Smooth muscle cell (in vitro differentiated cells): Measurements from ENCODE around the gene CACUL1. TPM values are rescaled to one million over a fixed set of nuclear protein-coding genes. Genes with fewer than 3 reads are reported as not detected.
"Not testable (repeated sequence)": the region's sequence is repeated elsewhere in the genome, so short reads cannot be mapped to it uniquely, and the experiment has no call there.

Source experiments
- DNase-seq: peaks from one replicate; lab custom pipeline; 2025; ENCODE audit not compliant: unreplicated experiment; lab: John Stamatoyannopoulos, UW
- H2AFZ ChIP-seq: fragments of 200-600 bp; sonication (generic); 2 replicates; pipeline ENCODE4 v1.6.0; 2016; ENCODE audit warnings: antibody characterized with exemption, low read depth, mild to moderate bottlenecking
- H3F3A ChIP-seq: fragments of 200-600 bp; sonication (generic); 2 replicates; pipeline ENCODE4 v1.6.0; 2017; ENCODE audit warnings: antibody characterized with exemption, low read depth
- H3K27ac ChIP-seq: fragments of 200-600 bp; sonication (generic); 2 replicates; pipeline ENCODE4 v1.5.1; 2016; ENCODE audit warnings: low read depth, mild to moderate bottlenecking
- H3K27me3 ChIP-seq: fragments of 200-600 bp; sonication (generic); 2 replicates; pipeline ENCODE4 v1.6.1; 2016; ENCODE audit warnings: low read depth, mild to moderate bottlenecking
- H3K36me3 ChIP-seq: fragments of 200-600 bp; sonication (generic); 2 replicates; pipeline ENCODE4 v1.5.1; 2016; ENCODE audit warnings: low read depth
- H3K4me1 ChIP-seq: fragments of 200-600 bp; sonication (generic); 2 replicates; pipeline ENCODE4 v1.5.1; 2016; ENCODE audit warnings: low read depth
- H3K4me2 ChIP-seq: fragments of 200-600 bp; sonication (generic); 2 replicates; pipeline ENCODE4 v1.6.0; 2016; ENCODE audit warnings: mild to moderate bottlenecking
- H3K4me3 ChIP-seq: fragments of 200-600 bp; sonication (generic); 2 replicates; pipeline ENCODE4 v1.5.1; 2016; ENCODE audit warnings: mild to moderate bottlenecking
- H3K79me2 ChIP-seq: fragments of 200-600 bp; sonication (generic); 2 replicates; pipeline ENCODE4 v1.6.0; 2016; ENCODE audit warnings: low read depth, mild to moderate bottlenecking
- H3K9ac ChIP-seq: fragments of 200-600 bp; sonication (generic); 2 replicates; pipeline ENCODE4 v1.6.0; 2016; ENCODE audit warnings: low read depth
- H3K9me3 ChIP-seq: fragments of 200-600 bp; sonication (generic); replicated peaks from 2 replicates; pipeline ENCODE4 v1.5.1; 2016; ENCODE audit warnings: low read depth
- H4K20me1 ChIP-seq: fragments of 200-600 bp; sonication (generic); 2 replicates; pipeline ENCODE4 v1.6.0; 2016; ENCODE audit warnings: low read depth
- WGBS: methylation state at CpG from one replicate; pipeline ENCODE4 v1.1.7; 2016; ENCODE audit warnings: low lambda C conversion rate; 5-methylcytosine and 5-hydroxymethylcytosine counted together
- polyA plus RNA-seq: library from polyadenylated mRNA; unstranded; fragments of >200 nt; fragmentation: Nextera tagmentation; extraction: Ambion mirVana; gene quantifications from 2 replicates; pipeline ENCODE4 v1.2.1, GENCODE V29; 2016
- total RNA-seq: library from RNA; depleted of rRNA; stranded (reverse); fragments of >200 nt; gene quantifications from 2 replicates; pipeline ENCODE4 v1.2.3, GENCODE V29; 2014
- TF ChIP-seq, protein P1 (sequence below): fragments of 200-600 bp; sonication (generic); IDR thresholded peaks from 2 replicates; pipeline ENCODE4 v1.5.1; 2017; ENCODE audit warnings: borderline replicate concordance, mild to moderate bottlenecking, antibody characterized with exemption; ENCODE audit not compliant: insufficient read depth, poor library complexity, severe bottlenecking

Gene CACUL1
- total and polyA plus RNA-seq, 2 experiments from 2014 or later: 24.8 to 25.6 TPM

DNA sequence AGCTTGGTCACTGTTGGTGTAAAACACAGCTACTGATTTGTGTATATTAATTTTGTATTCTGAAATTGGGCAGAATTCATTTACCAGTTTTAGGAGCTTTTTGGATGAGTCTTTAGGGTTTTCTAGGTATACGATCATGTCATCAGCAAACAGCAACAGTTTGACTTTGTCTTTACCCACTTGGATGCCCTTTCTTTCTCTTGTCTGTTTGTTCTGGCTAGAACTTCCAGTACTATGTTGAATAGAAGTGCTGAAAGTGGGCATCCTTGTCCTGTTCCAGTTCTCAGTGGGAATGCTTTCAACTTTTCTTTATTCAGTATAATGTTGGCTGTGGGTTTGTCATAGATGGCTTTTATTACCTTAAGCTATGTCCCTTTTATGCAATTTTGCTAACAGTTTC, 109.5 kb downstream of the CACUL1 start:
- H4K20me1 ChIP-seq, H3K79me2 ChIP-seq, H3F3A ChIP-seq, H3K9me3 ChIP-seq, H3K4me3 ChIP-seq, H3K36me3 ChIP-seq, H3K27me3 ChIP-seq, H3K4me2 ChIP-seq, H3K4me1 ChIP-seq, H3K9ac ChIP-seq, DNase-seq, H2AFZ ChIP-seq, H3K27ac ChIP-seq: not testable (repeated sequence)
- 97% methylated on average over 1 of the region's 1 CpG for WGBS

DNA sequence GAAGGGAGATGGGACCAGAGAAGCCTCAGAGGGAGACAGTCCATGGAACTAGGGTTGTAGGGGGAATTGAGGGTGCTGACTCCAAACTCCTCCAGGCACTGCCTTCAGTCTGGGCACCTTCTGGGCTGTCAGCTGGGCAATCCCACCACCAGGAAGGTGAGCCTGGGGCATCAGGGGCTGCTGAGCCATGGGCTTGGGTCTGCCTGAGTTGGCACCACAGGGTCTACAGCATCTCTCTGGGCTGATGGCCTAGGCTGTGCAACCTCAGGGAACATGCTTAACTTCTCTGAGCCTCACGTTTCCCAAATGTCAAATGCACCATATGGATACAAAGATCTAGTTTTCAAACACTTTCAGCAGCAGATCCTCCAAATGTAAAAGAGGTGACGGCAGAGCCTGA, 112.5 kb downstream of the CACUL1 start:
- Histone ChIP-seq H3K36me3 (no peaks in the 10 kb centered on the region), H4K20me1 (no peaks in the 10 kb centered on the region), H3F3A (no peaks in the 10 kb centered on the region), H2AFZ (no peak overlapping the region), H3K4me1 (no peaks in the 10 kb centered on the region), H3K9ac (no peak overlapping the region), H3K27ac (no peak overlapping the region), H3K9me3 (no peaks in the 10 kb centered on the region), H3K4me3 (no peak overlapping the region), H3K4me2 (no peak overlapping the region), H3K79me2 (no peaks in the 10 kb centered on the region), H3K27me3 (peaks cover 5% of the 10 kb centered on the region)
- no peak for DNase-seq
- TF ChIP-seq, protein P1, sequence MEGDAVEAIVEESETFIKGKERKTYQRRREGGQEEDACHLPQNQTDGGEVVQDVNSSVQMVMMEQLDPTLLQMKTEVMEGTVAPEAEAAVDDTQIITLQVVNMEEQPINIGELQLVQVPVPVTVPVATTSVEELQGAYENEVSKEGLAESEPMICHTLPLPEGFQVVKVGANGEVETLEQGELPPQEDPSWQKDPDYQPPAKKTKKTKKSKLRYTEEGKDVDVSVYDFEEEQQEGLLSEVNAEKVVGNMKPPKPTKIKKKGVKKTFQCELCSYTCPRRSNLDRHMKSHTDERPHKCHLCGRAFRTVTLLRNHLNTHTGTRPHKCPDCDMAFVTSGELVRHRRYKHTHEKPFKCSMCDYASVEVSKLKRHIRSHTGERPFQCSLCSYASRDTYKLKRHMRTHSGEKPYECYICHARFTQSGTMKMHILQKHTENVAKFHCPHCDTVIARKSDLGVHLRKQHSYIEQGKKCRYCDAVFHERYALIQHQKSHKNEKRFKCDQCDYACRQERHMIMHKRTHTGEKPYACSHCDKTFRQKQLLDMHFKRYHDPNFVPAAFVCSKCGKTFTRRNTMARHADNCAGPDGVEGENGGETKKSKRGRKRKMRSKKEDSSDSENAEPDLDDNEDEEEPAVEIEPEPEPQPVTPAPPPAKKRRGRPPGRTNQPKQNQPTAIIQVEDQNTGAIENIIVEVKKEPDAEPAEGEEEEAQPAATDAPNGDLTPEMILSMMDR: no peak
- 79% methylated on average over 2 of the region's 2 CpGs for WGBS

DNA sequence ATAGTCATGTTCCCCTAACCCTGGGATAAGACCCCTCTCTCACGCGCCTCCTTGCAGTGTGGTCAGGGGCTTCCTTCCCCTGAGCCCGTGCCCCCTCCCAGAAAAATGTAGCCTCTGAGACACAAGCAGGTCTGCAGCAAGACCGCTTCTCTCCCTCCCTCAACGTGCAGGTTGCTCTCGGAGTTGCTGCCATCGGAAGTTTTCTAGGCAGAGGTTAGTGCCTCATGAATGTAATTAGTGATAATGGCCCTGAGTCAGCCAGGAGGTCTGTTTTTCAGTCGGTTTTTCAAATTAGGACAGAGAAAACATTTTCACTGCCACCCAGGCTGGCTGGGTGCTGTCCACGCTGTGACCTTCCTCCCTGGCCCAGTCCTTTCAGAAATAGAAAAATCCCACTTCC, 116.1 kb downstream of the CACUL1 start:
- H3K9me3 ChIP-seq: no peaks in the 10 kb centered on the region
- H3F3A ChIP-seq: no peaks in the 10 kb centered on the region
- H3K4me2 ChIP-seq: no peak overlapping the region
- TF ChIP-seq, protein P1: no peak
- no peaks in the 10 kb centered on the region for H3K36me3 ChIP-seq
- no peaks in the 10 kb centered on the region for H3K27me3 ChIP-seq
- H3K9ac ChIP-seq: no peak overlapping the region
- H2AFZ ChIP-seq: no peak overlapping the region
- DNase-seq: no peak
- no peak overlapping the region for H3K27ac ChIP-seq
- H3K4me1 ChIP-seq: no peaks in the 10 kb centered on the region
- no peaks in the 10 kb centered on the region for H3K79me2 ChIP-seq
- no peaks in the 10 kb centered on the region for H4K20me1 ChIP-seq
- H3K4me3 ChIP-seq: no peak overlapping the region
- 61% methylated on average over 9 of the region's 9 CpGs for WGBS

DNA sequence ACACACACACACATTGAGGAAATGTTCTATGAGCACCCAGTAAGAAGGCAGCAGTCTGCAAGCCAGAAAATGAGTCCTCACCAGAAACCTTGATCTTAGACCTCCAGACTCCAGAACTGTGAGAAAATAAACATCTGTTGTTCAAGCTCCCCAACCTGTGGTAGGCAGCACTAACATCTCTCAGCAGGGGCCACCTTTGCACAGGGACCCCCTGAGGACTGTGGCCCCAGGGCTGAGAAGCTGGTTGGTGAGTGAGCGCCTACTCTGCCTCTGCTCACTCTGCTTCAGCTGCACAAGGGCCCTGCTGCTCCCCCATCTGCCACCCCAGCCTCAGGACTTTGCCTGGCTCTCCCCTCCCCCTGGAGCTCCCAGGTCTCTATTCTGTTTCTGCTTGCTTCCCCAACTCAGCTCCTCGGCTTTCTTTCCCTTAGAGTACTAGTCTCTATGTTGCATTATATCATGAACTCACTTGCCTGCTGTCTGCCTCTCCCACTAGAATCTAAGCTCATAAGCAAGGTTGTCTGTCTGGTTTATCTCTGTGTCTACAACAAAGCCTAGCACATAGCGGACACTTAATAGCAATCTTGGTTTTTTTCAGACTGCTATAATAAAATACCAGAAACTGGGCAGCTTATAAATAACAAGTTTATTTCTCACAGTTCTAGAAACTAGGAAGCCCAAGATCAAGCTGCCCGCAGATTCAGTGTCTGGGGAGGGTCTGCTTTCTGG, 118.9 kb downstream of the CACUL1 start:
- no peak overlapping the region for H3K27ac ChIP-seq
- H3K79me2 ChIP-seq: no peaks in the 10 kb centered on the region
- H3K9me3 ChIP-seq: no peaks in the 10 kb centered on the region
- H3K4me2 ChIP-seq: no peak overlapping the region
- H3K4me3 ChIP-seq: no peak overlapping the region
- TF ChIP-seq, protein P1: no peak
- no peaks in the 10 kb centered on the region for H4K20me1 ChIP-seq
- 78% methylated on average over 4 of the region's 4 CpGs for WGBS
- no peak overlapping the region for H3K9ac ChIP-seq
- H3K36me3 ChIP-seq: no peaks in the 10 kb centered on the region
- no peaks in the 10 kb centered on the region for H3K4me1 ChIP-seq
- H2AFZ ChIP-seq: no peak overlapping the region
- H3K27me3 ChIP-seq: peaks cover 9% of the 10 kb centered on the region
- DNase-seq: no peak
- H3F3A ChIP-seq: no peaks in the 10 kb centered on the region
